ENCODE results near the gene FBXO38. TPM values are rescaled to one million over a fixed set of nuclear protein-coding genes. Genes with fewer than 3 reads are reported as not detected.

Gene FBXO38
- total and polyA plus RNA-seq, 2 of the 13 experiments (the other 11 are each of a cell fraction or from before 2014, with no cell fraction given), result 24.8 to 35.9 TPM

DNA sequence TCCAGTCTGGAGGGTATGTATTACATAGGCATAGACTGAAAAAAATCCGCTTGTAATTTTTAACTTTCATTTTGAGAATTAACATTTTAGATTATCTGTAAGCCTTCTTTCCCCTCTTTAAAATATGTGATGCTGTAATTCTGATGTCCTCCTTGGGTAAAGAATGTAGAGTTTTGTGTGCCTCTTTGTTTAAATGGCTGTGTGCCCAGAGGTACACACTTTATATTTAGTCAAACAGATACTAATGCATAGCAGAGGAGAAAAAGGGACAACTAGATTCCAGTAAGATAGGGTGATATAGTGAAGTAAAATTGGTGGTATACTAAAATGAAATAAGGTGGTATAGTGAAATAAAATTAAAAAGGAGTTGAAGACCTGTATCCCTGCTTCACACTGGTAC is 1.3 kb downstream of the FBXO38 start:
- Histone ChIP-seq H3K4me1 (ENCODE audit: insufficient read depth, low read length) (peaks cover 43% of the 10 kb centered on the region), H3K9ac (ENCODE audit: insufficient read depth, low read depth, low read length) (peak overlapping the region; percentile 87; the same call in 1 of the 2 replicates), H3K27me3 (ENCODE audit: control insufficient read depth in 1 of 2, insufficient read depth in 2 of 2, low read length in 2 of 2) (no peaks in the 10 kb centered on the region), H3K36me3 (replicated peaks in 1 of 2; ENCODE audit: control insufficient read depth in 1 of 2, insufficient read depth in 2 of 2, low read length in 2 of 2) (no peaks in the 10 kb centered on the region; a peak in 1 of 5 replicates), H3K79me2 (ENCODE audit: insufficient read depth, low read length) (peaks cover 46% of the 10 kb centered on the region), H3K9me3 (ENCODE audit: low read length) (no peaks in the 10 kb centered on the region), H3K27ac (ENCODE audit: extremely low read length, insufficient read depth, low read length) (peak overlapping the region; percentile 85), H4K20me1 (ENCODE audit: insufficient read depth, low read length) (no peaks in the 10 kb centered on the region), H3K4me3 (replicated peaks in 1 of 3; ENCODE audit: insufficient read depth in 1 of 3, low read depth in 2 of 3, low read length in 3 of 3) (peak overlapping the region; percentile 73 to 92 (median 80)), H3K4me2 (ENCODE audit: low read depth, low read length) (peak overlapping the region; percentile 78), H2AFZ (ENCODE audit: low read length) (no peak overlapping the region)
- 0 out of 4 replicates have a peak, but pooled peaks of 1 of the 2 experiments have one; percentile 2 for TF ChIP-seq POLR2A (IDR thresholded peaks at IDR 0.05; ENCODE audit: insufficient read depth in 1 of 2, low read depth in 2 of 2, low read length in 2 of 2)
- TF ChIP-seq NCOR1 (IDR thresholded peaks at IDR 0.05; ENCODE audit: borderline replicate concordance, low read length), result no peak
- intact Hi-C loops (cut with micrococcal nuclease; ENCODE audit: unreplicated experiment) (loop anchor here (10.0 kb wide), 1 partner anchor 240 kb away; no protein-coding TSS in a partner anchor), in situ Hi-C loops (cut with HindIII; ENCODE audit: extremely low pct_ligation_motif_present, low pct_unique_long_range_greater_than_20kb) (no loop called here)
- no TSS peak for BruUV-seq (replicated peaks)
- DNase-seq (ENCODE audit: low spot score) (peak; percentile 12), FAIRE-seq (no peak), ATAC-seq (no peak)
- ChIA-PET POLR2A (interaction anchor here (1.1 to 2.6 kb wide), 2 partner anchors 9 to 11 kb away, joined by 3 to 30 read pairs; no protein-coding TSS in a partner anchor), CTCF (ENCODE audit: low intra/inter-chr PET ratio, low total read pairs) (interaction anchor here (1.5 kb wide), 1 partner anchor 13 kb away, joined by 4 read pairs; no protein-coding TSS in a partner anchor)
- WGBS (ENCODE audit: low lambda C conversion rate), result 85% methylated on average over 1 of the region's 1 CpG

DNA sequence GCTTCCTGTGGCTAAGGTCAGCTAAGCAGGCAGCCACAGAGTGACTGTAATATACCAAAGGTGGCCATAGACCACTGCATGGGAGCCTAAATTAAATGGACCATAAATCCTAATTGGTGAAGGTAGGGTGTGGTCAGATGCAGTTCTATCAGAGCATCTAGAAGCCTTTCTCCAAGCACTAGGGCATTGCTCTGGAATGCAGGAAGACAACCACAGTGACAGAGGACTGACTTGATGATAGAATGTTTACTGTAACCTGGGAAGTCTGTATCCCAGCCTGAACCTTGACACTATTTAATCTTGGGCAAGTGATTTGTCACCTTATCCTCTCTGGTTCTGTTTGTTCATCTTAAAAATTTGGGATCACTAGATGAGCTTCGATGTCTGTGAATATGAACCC is 2.3 kb downstream of the FBXO38 start:
- CTCF ChIA-PET (ENCODE audit: low intra/inter-chr PET ratio, low total read pairs), result no interaction called here
- Histone ChIP-seq H3K79me2 (ENCODE audit: insufficient read depth, low read length) (peaks cover 52% of the 10 kb centered on the region), H3K27ac (ENCODE audit: extremely low read length, insufficient read depth, low read length) (no peak overlapping the region), H3K27me3 (ENCODE audit: control insufficient read depth in 1 of 2, insufficient read depth in 2 of 2, low read length in 2 of 2) (no peaks in the 10 kb centered on the region), H4K20me1 (ENCODE audit: insufficient read depth, low read length) (no peaks in the 10 kb centered on the region), H3K9me3 (ENCODE audit: low read length) (no peaks in the 10 kb centered on the region), H3K9ac (ENCODE audit: insufficient read depth, low read depth, low read length) (no peak overlapping the region), H3K4me3 (replicated peaks in 1 of 3; ENCODE audit: insufficient read depth in 1 of 3, low read depth in 2 of 3, low read length in 3 of 3) (no peak overlapping the region; a peak in 1 of 6 replicates), H3K4me1 (ENCODE audit: insufficient read depth, low read length) (peaks cover 43% of the 10 kb centered on the region), H3K4me2 (ENCODE audit: low read depth, low read length) (peak overlapping the region; percentile 78), H2AFZ (ENCODE audit: low read length) (no peak overlapping the region), H3K36me3 (replicated peaks in 1 of 2; ENCODE audit: control insufficient read depth in 1 of 2, insufficient read depth in 2 of 2, low read length in 2 of 2) (no peaks in the 10 kb centered on the region; a peak in 1 of 5 replicates)
- no TSS peak for BruUV-seq (replicated peaks)
- WGBS (ENCODE audit: low lambda C conversion rate), result 67% methylated on average over 1 of the region's 1 CpG
- in situ Hi-C loops (cut with HindIII; ENCODE audit: extremely low pct_ligation_motif_present, low pct_unique_long_range_greater_than_20kb), result no loop called here
- ATAC-seq (no peak), DNase-seq (ENCODE audit: low spot score) (peak; percentile 19), FAIRE-seq (no peak)
- POLR2A ChIA-PET, result interaction anchor here (2.6 kb wide), 1 partner anchor 8 kb away, joined by 30 read pairs; no protein-coding TSS in a partner anchor
- intact Hi-C loops (cut with micrococcal nuclease; ENCODE audit: unreplicated experiment), result loop anchor here (10.0 kb wide), 1 partner anchor 241 kb away; no protein-coding TSS in a partner anchor
- no peak for TF ChIP-seq GABPA (IDR thresholded peaks at IDR 0.05; ENCODE audit: low read depth, low read length)
- 0 out of 2 replicates have a peak, but pooled peaks have one; percentile 5 for TF ChIP-seq GABPA (CRISPR knock-in tag; IDR thresholded peaks at IDR 0.05; ENCODE audit: low read depth)
- TF ChIP-seq HNRNPUL1 (IDR thresholded peaks at IDR 0.05; ENCODE audit: low read depth, low read length), result no peak
- peak; percentile 38 for TF ChIP-seq TEAD3 (CRISPR knock-in tag; optimal IDR thresholded peaks at IDR 0.05; ENCODE audit: borderline replicate concordance)

Measured in HepG2 (cell line).